Cardiac fibroblast (primary cell): ENCODE data around the gene SGCA.

Experiments used
- DNase-seq, 2 donors: peaks; one replicate each; pipeline versions ENCODE4 v3.0.0 to v3.0.0-alpha.2; 2010; ENCODE audit warnings: low read depth in 2 of 2
- H3K4me3 ChIP-seq, 2 donors: replicated peaks in 1 of 2; 1 replicate in 1 of 2; 2 replicates in 1 of 2; pipeline ENCODE4 v1.5.1; 2011; ENCODE audit warnings: low read depth in 2 of 2, low read length in 2 of 2, mild to moderate bottlenecking in 2 of 2, moderate library complexity in 1 of 2
- CTCF ChIP-seq: IDR thresholded peaks from one replicate; pipeline ENCODE4 v1.5.1; 2011; ENCODE audit warnings: low read depth, mild to moderate bottlenecking, low read length, inconsistent platforms

Gene SGCA

DNA sequence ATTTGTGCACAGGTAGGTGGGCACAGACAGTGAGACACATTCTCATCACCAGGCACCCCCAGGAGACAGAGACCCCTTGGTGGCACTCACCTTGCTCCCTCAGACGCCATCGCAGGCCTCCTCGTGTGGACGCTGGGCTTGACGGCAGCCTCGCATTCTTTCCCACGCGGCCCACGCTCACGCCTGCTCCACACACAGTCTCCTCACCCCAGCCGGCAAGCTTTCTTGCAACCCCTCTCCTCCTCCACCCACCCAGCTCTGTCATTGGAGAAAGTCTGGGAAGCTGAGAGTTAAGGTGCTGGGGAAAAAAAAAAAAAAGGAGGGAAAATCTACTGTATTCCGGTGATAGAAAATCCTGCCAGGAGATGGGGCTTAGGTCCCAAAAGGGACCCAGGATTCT lies 14.8 kb downstream of the SGCA start:
- no peak overlapping the region for H3K4me3 ChIP-seq
- no peak for TF ChIP-seq CTCF
- peak in 1 of 2 donors; percentile 22 for DNase-seq

GRCh38 chr17:50181144-50181543 lies 15.3 kb downstream of the SGCA start:
- H3K4me3 ChIP-seq = no peak overlapping the region
- no peak for TF ChIP-seq CTCF

GRCh38 chr17:50181591-50182560 lies 16.1 kb downstream of the SGCA start:
- no peak overlapping the region for H3K4me3 ChIP-seq
- peak; percentile 49 to 64 for DNase-seq
- TF ChIP-seq CTCF = no peak

More at GRCh38 chr17:50181144-50181543, 15.3 kb downstream of the SGCA start:
- DNase-seq = no peak

DNA sequence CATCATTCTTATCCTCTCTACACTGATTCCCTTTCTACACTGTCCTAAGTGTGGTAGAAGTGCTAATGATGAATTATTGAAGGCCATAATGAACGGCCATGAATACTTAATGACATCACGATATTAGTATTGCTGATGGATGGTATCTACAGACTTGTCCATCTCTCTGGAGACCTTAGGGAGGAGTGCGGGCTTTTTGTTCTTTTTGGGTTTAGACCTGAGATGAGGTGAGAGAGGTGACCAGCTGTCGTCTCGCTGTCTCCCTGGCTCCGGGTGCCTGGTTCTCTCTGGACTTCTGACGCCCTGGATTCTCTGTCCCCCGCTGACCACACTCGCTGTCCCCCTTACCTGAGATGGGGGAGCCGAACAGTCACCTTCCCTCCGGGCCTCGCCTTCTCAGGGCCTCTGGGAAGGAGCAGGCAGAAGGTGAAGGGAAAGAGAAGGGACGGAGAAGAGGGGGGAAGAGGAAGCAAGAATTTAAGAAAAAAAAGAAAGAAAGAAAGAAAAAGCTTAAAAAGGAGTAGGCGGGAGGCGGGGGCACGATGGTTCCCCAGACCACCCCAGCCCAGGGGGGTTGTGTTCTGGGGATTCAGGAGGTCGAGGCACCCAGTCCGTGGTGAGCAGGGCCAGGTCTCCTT lies 17.1 kb downstream of the SGCA start:
- H3K4me3 ChIP-seq = no peak overlapping the region
- TF ChIP-seq CTCF = no peak
- peak; percentile 36 to 55 for DNase-seq

GRCh38 chr17:50183421-50183994 lies 17.7 kb downstream of the SGCA start:
- peak; percentile 54 to 56 for DNase-seq
- no peak overlapping the region for H3K4me3 ChIP-seq

More at GRCh38 chr17:50183421-50183994, 17.7 kb downstream of the SGCA start:
- TF ChIP-seq CTCF = no peak
